Measurements from ENCODE around the gene CPT1C. TPM values are rescaled to one million over a fixed set of nuclear protein-coding genes. Genes with fewer than 3 reads are reported as not detected.

The CPT1C gene
- total RNA-seq, 2 donors from 2014 or later: 1.2 to 2.8 TPM

DNA sequence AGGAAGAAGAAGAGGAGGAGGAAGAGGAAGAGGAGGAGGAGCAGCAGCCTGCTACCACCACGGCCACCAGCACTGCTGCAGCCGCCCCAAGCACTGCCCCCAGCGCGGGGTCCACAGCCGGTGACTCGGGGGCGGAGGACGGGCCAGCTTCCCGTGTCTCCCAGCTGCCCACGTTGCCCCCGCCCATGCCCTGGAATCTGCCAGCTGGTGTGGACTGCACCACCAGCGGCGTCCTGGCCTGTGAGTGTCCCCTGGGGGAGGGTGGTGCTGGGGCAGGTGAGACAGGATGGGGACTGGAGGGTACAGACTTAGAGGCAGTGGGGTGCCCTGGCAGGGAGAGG, 37.5 kb upstream of the CPT1C start:
- H3K4me3 ChIP-seq: no peak overlapping the region
- TF ChIP-seq, protein P1, sequence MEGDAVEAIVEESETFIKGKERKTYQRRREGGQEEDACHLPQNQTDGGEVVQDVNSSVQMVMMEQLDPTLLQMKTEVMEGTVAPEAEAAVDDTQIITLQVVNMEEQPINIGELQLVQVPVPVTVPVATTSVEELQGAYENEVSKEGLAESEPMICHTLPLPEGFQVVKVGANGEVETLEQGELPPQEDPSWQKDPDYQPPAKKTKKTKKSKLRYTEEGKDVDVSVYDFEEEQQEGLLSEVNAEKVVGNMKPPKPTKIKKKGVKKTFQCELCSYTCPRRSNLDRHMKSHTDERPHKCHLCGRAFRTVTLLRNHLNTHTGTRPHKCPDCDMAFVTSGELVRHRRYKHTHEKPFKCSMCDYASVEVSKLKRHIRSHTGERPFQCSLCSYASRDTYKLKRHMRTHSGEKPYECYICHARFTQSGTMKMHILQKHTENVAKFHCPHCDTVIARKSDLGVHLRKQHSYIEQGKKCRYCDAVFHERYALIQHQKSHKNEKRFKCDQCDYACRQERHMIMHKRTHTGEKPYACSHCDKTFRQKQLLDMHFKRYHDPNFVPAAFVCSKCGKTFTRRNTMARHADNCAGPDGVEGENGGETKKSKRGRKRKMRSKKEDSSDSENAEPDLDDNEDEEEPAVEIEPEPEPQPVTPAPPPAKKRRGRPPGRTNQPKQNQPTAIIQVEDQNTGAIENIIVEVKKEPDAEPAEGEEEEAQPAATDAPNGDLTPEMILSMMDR (IDR thresholded peaks at IDR 0.05): no peak
- peaks cover 88% of the 10 kb centered on the region for H3K36me3 ChIP-seq
- no peaks in the 10 kb centered on the region for H3K4me1 ChIP-seq
- no peaks in the 10 kb centered on the region for H3K27me3 ChIP-seq
- no peaks in the 10 kb centered on the region for H3K9me3 ChIP-seq
- DNase-seq (ENCODE audit: low spot score): no peak
- no peak overlapping the region for H3K27ac ChIP-seq

DNA sequence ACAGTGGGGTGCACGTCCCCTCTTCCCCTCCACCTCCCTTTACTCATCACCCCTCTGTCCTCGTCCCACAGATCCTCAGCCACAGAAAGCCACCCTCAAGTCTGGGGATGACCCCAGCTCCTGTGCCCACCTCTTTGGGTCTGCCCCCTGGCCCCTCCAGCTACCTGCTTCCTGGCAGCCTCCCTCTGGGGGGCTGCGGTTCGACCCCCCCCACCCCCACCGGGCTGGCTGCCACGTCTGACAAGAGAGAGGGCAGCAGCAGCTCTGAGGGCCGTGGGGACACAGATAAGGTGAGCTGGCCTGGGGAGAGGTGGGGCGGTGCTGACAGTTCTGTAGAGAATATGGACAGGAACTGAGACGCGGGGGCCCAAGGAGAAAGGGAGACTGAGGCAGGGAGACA, 36.3 kb upstream of the CPT1C start:
- DNase-seq (ENCODE audit: low spot score): no peak
- H3K4me1 ChIP-seq: no peaks in the 10 kb centered on the region
- H3K4me3 ChIP-seq: no peak overlapping the region
- peaks cover 91% of the 10 kb centered on the region for H3K36me3 ChIP-seq
- TF ChIP-seq, protein P1 (IDR thresholded peaks at IDR 0.05): no peak
- H3K9me3 ChIP-seq: no peaks in the 10 kb centered on the region
- H3K27ac ChIP-seq: no peak overlapping the region
- H3K27me3 ChIP-seq: no peaks in the 10 kb centered on the region

DNA sequence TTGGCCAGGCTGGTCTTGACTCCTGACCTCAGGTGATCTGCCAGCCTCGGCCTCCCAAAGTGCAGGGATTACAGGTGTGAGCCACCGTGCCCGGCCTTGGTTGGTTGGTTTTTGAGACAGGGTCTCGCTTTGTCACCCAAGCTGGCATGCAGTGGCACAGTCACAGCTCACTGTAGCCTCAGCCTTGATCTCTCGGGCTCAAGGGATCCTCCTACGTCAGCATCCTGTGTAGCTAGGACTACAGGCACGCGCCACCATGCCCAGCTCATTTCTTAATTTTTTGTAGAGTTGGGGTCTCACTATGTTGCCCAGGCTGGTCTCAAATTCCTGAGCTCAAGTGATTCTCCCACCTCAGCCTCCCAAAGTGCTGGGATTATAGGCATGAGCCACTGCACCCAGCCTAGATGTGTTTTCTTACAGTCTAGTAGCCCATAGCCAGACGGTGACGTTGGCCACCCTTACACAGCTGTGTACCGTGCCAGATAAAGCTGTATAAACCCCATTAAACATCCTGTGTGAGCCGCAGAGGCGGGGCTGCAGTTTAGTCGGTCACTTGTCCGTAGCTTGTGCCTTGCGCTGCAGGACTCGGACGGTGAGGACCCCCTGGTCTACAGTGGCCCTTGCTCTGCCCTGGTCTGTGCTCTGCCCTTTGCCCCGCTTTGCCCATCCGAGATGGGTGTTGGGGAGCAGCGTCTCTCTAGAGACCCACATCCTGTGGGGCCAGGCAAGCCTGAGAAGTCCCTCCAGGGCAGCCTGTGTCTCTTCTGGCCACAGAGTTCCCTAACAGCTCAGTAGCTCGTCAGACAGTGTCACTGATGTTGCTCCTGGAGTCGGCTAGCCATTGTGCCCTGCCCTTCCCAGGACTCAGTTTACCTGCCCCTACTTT, 35.1 kb upstream of the CPT1C start:
- Histone ChIP-seq H3K4me3 (no peak overlapping the region), H3K4me1 (no peaks in the 10 kb centered on the region), H3K36me3 (peaks cover 92% of the 10 kb centered on the region), H3K9me3 (no peaks in the 10 kb centered on the region), H3K27ac (no peak overlapping the region), H3K27me3 (no peaks in the 10 kb centered on the region)
- DNase-seq (ENCODE audit: low spot score): no peak
- TF ChIP-seq, protein P1 (IDR thresholded peaks at IDR 0.05): no peak

DNA sequence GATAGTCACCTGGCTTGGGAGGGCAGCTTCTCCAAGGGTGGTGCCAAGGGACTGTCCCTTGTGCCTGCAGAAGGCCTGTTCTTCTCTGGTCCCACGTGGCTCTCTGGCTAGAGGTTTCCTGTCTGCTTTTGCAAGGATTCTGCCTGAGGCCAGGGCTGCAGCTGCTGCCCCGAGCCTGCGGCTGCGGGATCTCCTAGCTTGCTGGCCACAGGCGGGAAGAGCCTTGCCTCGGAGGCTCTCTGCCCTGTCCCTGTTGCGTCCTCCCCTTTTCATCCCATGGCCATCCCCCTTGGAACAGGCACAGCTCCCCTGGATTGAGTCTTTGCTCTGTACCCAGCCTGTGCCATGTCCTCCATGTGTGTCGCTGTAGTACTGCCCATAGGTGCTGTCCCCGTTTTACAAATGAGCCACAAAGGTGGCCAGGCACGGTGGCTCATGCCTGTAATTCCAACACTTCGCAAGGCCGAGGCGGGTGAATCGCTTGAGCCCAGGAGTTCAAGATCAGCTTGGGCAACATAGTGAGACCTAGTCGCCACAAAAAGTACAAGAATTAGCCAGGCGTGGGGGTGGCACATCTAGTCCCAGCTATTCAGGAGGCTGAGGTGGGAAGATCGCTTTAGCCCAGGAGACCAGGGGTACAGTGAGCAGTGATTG, 34.3 kb upstream of the CPT1C start:
- Histone ChIP-seq H3K4me1 (no peaks in the 10 kb centered on the region), H3K4me3 (no peak overlapping the region), H3K9me3 (no peaks in the 10 kb centered on the region), H3K27me3 (no peaks in the 10 kb centered on the region), H3K36me3 (peaks cover 93% of the 10 kb centered on the region), H3K27ac (no peak overlapping the region)
- no peak for DNase-seq (ENCODE audit: low spot score)
- TF ChIP-seq, protein P1 (IDR thresholded peaks at IDR 0.05): no peak

DNA sequence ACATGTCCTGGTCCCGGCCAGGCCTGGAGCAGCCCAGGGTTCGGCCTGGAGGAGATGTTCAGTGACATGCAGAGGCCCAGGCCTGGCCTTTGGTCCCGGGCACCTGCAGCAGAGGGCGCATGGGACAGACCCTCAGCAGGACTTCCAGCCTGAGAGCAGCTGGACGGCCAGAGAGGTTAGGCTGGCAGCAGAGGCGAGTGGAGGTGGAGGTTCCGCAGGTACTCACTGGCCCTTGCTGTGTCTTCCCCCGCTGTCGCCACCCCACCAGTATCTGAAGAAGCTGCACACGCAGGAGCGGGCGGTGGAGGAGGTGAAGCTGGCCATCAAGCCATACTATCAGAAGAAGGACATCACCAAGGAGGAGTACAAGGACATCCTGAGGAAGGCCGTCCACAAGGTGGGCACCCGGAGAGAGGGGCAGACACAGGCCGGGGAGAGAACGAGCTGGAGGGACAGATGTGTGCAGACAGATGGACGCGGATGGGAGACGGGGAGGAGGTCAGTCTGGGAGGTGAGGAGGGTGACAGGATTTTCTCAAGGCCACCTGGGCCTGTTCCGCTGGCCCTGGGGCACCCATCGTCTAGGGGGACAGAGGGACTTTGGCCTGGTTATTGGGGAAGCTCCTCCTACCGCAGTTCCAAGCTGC, 33.3 kb upstream of the CPT1C start:
- Histone ChIP-seq H3K36me3 (peaks cover 99% of the 10 kb centered on the region), H3K9me3 (no peaks in the 10 kb centered on the region), H3K4me3 (no peak overlapping the region), H3K4me1 (no peaks in the 10 kb centered on the region), H3K27me3 (no peaks in the 10 kb centered on the region), H3K27ac (no peak overlapping the region)
- TF ChIP-seq, protein P1 (IDR thresholded peaks at IDR 0.05): no peak
- no peak for DNase-seq (ENCODE audit: low spot score)

Data from right atrium auricular region (tissue), 2 donors.